ENCODE measurements around the gene RBCK1.
A peak's percentile ranks its signal among the peaks of the same experiment; 100 is the strongest.

Gene RBCK1

GRCh38 chr20:400128-400453 lies 8.0 kb upstream of the RBCK1 start:
- no peaks in the 10 kb centered on the region for H3K9me3 Mint-ChIP-seq
- H3K27ac Mint-ChIP-seq, result no peak overlapping the region
- H3K4me3 Mint-ChIP-seq, result no peak overlapping the region
- peaks cover 6 to 8% of the 10 kb centered on the region in 2 donors for H3K4me1 Mint-ChIP-seq
- ATAC-seq (replicated peaks) (no peak), DNase-seq (no peak)
- H3K36me3 Mint-ChIP-seq, result peaks cover 16% of the 10 kb centered on the region in 2 donors
- H3K27me3 Mint-ChIP-seq, result no peaks in the 10 kb centered on the region

GRCh38 chr20:400454-401275 lies 7.4 kb upstream of the RBCK1 start:
- Mint-ChIP-seq H3K4me1 (peaks cover 6 to 8% of the 10 kb centered on the region in 2 donors), H3K27me3 (no peaks in the 10 kb centered on the region), H3K36me3 (peaks cover 16% of the 10 kb centered on the region in 2 donors), H3K27ac (no peak overlapping the region), H3K4me3 (no peak overlapping the region), H3K9me3 (no peaks in the 10 kb centered on the region)
- ATAC-seq (replicated peaks) (no peak), DNase-seq (no peak)

- Mint-ChIP-seq H3K4me3 (no peak overlapping the region), H3K36me3 (peaks cover 8 to 12% of the 10 kb centered on the region in 2 donors), H3K27me3 (no peaks in the 10 kb centered on the region), H3K27ac (no peak overlapping the region), H3K4me1 (peaks cover 8 to 11% of the 10 kb centered on the region in 2 donors), H3K9me3 (no peaks in the 10 kb centered on the region)
- ATAC-seq (replicated peaks) (no peak), DNase-seq (no peak)
Measured at GRCh38 chr20:401682-402495, 6.2 kb upstream of the RBCK1 start.

GRCh38 chr20:402496-402885 lies 5.6 kb upstream of the RBCK1 start:
- no peak for DNase-seq
- H3K9me3 Mint-ChIP-seq, result no peaks in the 10 kb centered on the region
- H3K36me3 Mint-ChIP-seq, result peaks cover 5 to 7% of the 10 kb centered on the region in 2 donors
- no peak overlapping the region for H3K4me3 Mint-ChIP-seq
- H3K27me3 Mint-ChIP-seq, result no peaks in the 10 kb centered on the region
- no peak for ATAC-seq (replicated peaks)
- H3K4me1 Mint-ChIP-seq, result peaks cover 15 to 17% of the 10 kb centered on the region in 2 donors
- no peak overlapping the region for H3K27ac Mint-ChIP-seq

- no peak overlapping the region for H3K27ac Mint-ChIP-seq
- peaks cover 15 to 18% of the 10 kb centered on the region in 2 donors for H3K4me1 Mint-ChIP-seq
- no peak overlapping the region for H3K4me3 Mint-ChIP-seq
- DNase-seq (no peak), ATAC-seq (replicated peaks) (no peak)
- no peaks in the 10 kb centered on the region for H3K27me3 Mint-ChIP-seq
- no peaks in the 10 kb centered on the region for H3K9me3 Mint-ChIP-seq
- peaks cover 0 to 5% of the 10 kb centered on the region in 2 donors for H3K36me3 Mint-ChIP-seq
Measured at GRCh38 chr20:402898-403581, 5.1 kb upstream of the RBCK1 start.

GRCh38 chr20:403582-403957 lies 4.5 kb upstream of the RBCK1 start:
- no peak overlapping the region for H3K27ac Mint-ChIP-seq
- H3K4me1 Mint-ChIP-seq, result peaks cover 15 to 18% of the 10 kb centered on the region in 2 donors
- no peak for ATAC-seq (replicated peaks)

GRCh38 chr20:404088-404487 lies 4.0 kb upstream of the RBCK1 start:
- no peak for ATAC-seq (replicated peaks)
- Mint-ChIP-seq H3K9me3 (no peaks in the 10 kb centered on the region), H3K27ac (no peak overlapping the region), H3K4me3 (no peak overlapping the region), H3K36me3 (peaks cover 4% of the 10 kb centered on the region in 2 donors), H3K4me1 (peaks cover 18 to 21% of the 10 kb centered on the region in 2 donors), H3K27me3 (no peaks in the 10 kb centered on the region)
- DNase-seq, result no peak

More at GRCh38 chr20:403582-403957, 4.5 kb upstream of the RBCK1 start:
- Mint-ChIP-seq H3K36me3 (peaks cover 0 to 2% of the 10 kb centered on the region in 2 donors), H3K9me3 (no peaks in the 10 kb centered on the region), H3K27me3 (no peaks in the 10 kb centered on the region), H3K4me3 (no peak overlapping the region)
- DNase-seq, result no peak

- peak overlapping the region; percentile 88 to 89 for H3K4me3 Mint-ChIP-seq
- ATAC-seq (replicated peaks) (no peak), DNase-seq (no peak)
- H3K27ac Mint-ChIP-seq, result peak overlapping the region; percentile 92
- H3K4me1 Mint-ChIP-seq, result peaks cover 34 to 45% of the 10 kb centered on the region in 2 donors
- H3K36me3 Mint-ChIP-seq, result peaks cover 14 to 28% of the 10 kb centered on the region in 2 donors
- H3K9me3 Mint-ChIP-seq, result no peaks in the 10 kb centered on the region
- H3K27me3 Mint-ChIP-seq, result no peaks in the 10 kb centered on the region
Measured at GRCh38 chr20:406200-407132, 1.6 kb upstream of the RBCK1 start.

- H3K9me3 Mint-ChIP-seq, result no peaks in the 10 kb centered on the region
- peak overlapping the region; percentile 88 to 89 for H3K4me3 Mint-ChIP-seq
- H3K4me1 Mint-ChIP-seq, result peaks cover 30 to 49% of the 10 kb centered on the region in 2 donors
Measured at GRCh38 chr20:407133-407952, 756 bp upstream of the RBCK1 start.

GRCh38 chr20:408843-409696 lies 971 bp downstream of the RBCK1 start:
- no peaks in the 10 kb centered on the region for H3K27me3 Mint-ChIP-seq
- DNase-seq (no peak), ATAC-seq (replicated peaks) (peak; percentile 26 to 33)
- H3K36me3 Mint-ChIP-seq, result peaks cover 22 to 47% of the 10 kb centered on the region in 2 donors
- peak overlapping the region; percentile 96 for H3K4me3 Mint-ChIP-seq
- H3K9me3 Mint-ChIP-seq, result no peaks in the 10 kb centered on the region
- H3K4me1 Mint-ChIP-seq, result peaks cover 34 to 59% of the 10 kb centered on the region in 2 donors
- peak overlapping the region; percentile 95 for H3K27ac Mint-ChIP-seq

More at GRCh38 chr20:407133-407952, 756 bp upstream of the RBCK1 start:
- ATAC-seq (replicated peaks), result peak; percentile 72 to 75
- H3K36me3 Mint-ChIP-seq, result peaks cover 19 to 36% of the 10 kb centered on the region in 2 donors
- DNase-seq, result peak; percentile 69
- H3K27ac Mint-ChIP-seq, result peak overlapping the region; percentile 92
- H3K27me3 Mint-ChIP-seq, result no peaks in the 10 kb centered on the region

GRCh38 chr20:409697-410559 lies 1.8 kb downstream of the RBCK1 start:
- Mint-ChIP-seq H3K4me3 (peak overlapping the region; percentile 96), H3K9me3 (no peaks in the 10 kb centered on the region), H3K27me3 (no peaks in the 10 kb centered on the region), H3K36me3 (peaks cover 23 to 47% of the 10 kb centered on the region in 2 donors), H3K4me1 (peaks cover 34 to 62% of the 10 kb centered on the region in 2 donors), H3K27ac (peak overlapping the region; percentile 95)
- no peak for DNase-seq
- ATAC-seq (replicated peaks), result no peak
